ENCODE results near the gene SLC36A4. TPM values are rescaled to one million over a fixed set of nuclear protein-coding genes. Genes with fewer than 3 reads are reported as not detected.

SLC36A4 gene
- total and polyA plus RNA-seq, 2 of the 4 experiments (the other 2 are of a cell fraction), result 9.2 to 13.1 TPM

DNA sequence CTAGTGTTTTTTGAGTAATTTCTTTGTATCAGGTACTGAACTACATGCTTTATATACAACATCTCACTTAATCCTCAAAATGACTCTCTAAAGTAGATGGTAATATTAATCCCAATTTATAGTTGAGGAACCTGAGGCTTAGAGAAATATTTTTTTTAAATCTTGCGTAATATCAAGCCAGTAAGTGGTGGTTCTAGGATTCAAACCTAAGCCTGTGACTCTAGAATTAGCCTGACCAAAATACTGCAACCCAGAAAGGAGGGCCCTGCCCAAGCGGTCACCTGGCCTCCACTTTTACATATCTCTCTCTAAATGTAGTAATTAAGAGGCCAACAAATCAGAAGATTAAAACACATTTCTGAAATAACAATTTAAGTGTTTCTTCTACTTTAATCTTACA lies 28.6 kb downstream of the SLC36A4 start:
- Histone ChIP-seq H3K56ac (ENCODE audit: extremely low read depth, insufficient read depth, low read length) (no peak overlapping the region), H3K4me2 (ENCODE audit: low read depth, low read length) (no peak overlapping the region), H2BK120ac (ENCODE audit: low read depth, low read length) (no peak overlapping the region), H2AK9ac (replicated peaks; ENCODE audit: low read depth, low read length, poor library complexity) (no peak overlapping the region), H3K23ac (ENCODE audit: low read depth, low read length) (no peak overlapping the region), H3K27ac (ENCODE audit: insufficient read depth, low read length) (no peak overlapping the region), H3K27me3 (ENCODE audit: control insufficient read depth, insufficient read depth, low read length) (no peaks in the 10 kb centered on the region), H4K8ac (ENCODE audit: low read depth in 2 of 2, low read length in 2 of 2) (no peak overlapping the region), H4K91ac (ENCODE audit: insufficient read depth, low read depth, low read length) (no peak overlapping the region), H2AK5ac (ENCODE audit: low read depth, low read length) (no peak overlapping the region), H3K9me1 (ENCODE audit: insufficient read depth, low read length) (no peaks in the 10 kb centered on the region; the same call in 1 of the 2 replicates), H4K5ac (ENCODE audit: low read depth, low read length) (no peak overlapping the region), H3K4ac (ENCODE audit: low read depth, low read length) (no peak overlapping the region), H3K18ac (ENCODE audit: low read depth, low read length) (no peak overlapping the region), H2AFZ (replicated peaks; ENCODE audit: low read length, poor library complexity) (no peak overlapping the region), H2BK15ac (ENCODE audit: low read depth, low read length) (no peak overlapping the region), H3K14ac (replicated peaks; ENCODE audit: low read depth, low read length) (no peak overlapping the region), H4K20me1 (ENCODE audit: insufficient read depth, low read length) (no peaks in the 10 kb centered on the region), H3K79me1 (ENCODE audit: low read depth in 1 of 2, low read length in 2 of 2) (no peaks in the 10 kb centered on the region), H3K36me3 (ENCODE audit: control insufficient read depth, insufficient read depth, low read length) (peaks cover 3% of the 10 kb centered on the region), H3K4me1 (ENCODE audit: control insufficient read depth, insufficient read depth, low read length) (no peaks in the 10 kb centered on the region), H3K9ac (ENCODE audit: low read depth, low read length) (no peak overlapping the region), H2BK5ac (ENCODE audit: low read depth, low read length, poor library complexity, severe bottlenecking) (no peak overlapping the region), H3K4me3 (ENCODE audit: insufficient read depth, low read depth, low read length) (no peak overlapping the region), H3K9me3 (ENCODE audit: control insufficient read depth, insufficient read depth, low read length) (no peaks in the 10 kb centered on the region), H2BK20ac (ENCODE audit: low read depth, low read length) (no peak overlapping the region)
- TF ChIP-seq BHLHE40 (IDR thresholded peaks at IDR 0.05; ENCODE audit: low read depth, low read length), result no peak
- no peak for TF ChIP-seq RAD21 (IDR thresholded peaks at IDR 0.05; ENCODE audit: low read length)
- peak; percentile 83 for TF ChIP-seq CEBPB (IDR thresholded peaks at IDR 0.05; ENCODE audit: low read depth, low read length)
- ATAC-seq (ENCODE audit: low read depth) (no peak), DNase-seq (no peak)
- CTCF ChIA-PET, result interaction anchor here (0.8 to 1.6 kb wide), 2 partner anchors 28 to 78 kb away, joined by 3 to 4 read pairs; partner anchors contain the start of gene SLC36A4
- in situ Hi-C loops (cut with MboI; ENCODE audit: low sequenced_read_pairs) (loop anchor here (5.0 kb wide), 1 partner anchor 222 kb away; no protein-coding TSS in a partner anchor), intact Hi-C loops (cut with micrococcal nuclease) (no loop called here), dilution Hi-C loops (cut with HindIII; ENCODE audit: low sequenced_read_pairs, unreplicated experiment) (no loop called here)
- POLR2A ChIA-PET (ENCODE audit: unreplicated experiment), result no interaction called here
- WGBS, 2 experiments (ENCODE audit: extremely low coverage in 2 of 2, insufficient read length in 1 of 2), result no CpG with 5 or more reads among the region's 2 CpGs
- no TSS peak for BruUV-seq (replicated peaks)

Data from IMR-90 (cell line).